B cell (primary cell): ENCODE results near the gene EXOC7. TPM values are rescaled to one million over a fixed set of nuclear protein-coding genes. Genes with fewer than 3 reads are reported as not detected.

Experiments
- ATAC-seq: fragments of 200-7000 bp; cut with Tn5 transposase; one replicate; pipeline ENCODE4 v1.10.0; 2021; ENCODE audit warnings: low read depth, mild to moderate bottlenecking, moderate number of reproducible peaks, moderate library complexity
- CTCF ChIA-PET: fragments of 350-600 bp; sonication (Branson Sonifier 250); formaldehyde crosslinking; loops from one replicate; lab custom pipeline; 2021; ENCODE audit warnings: antibody characterized with exemption, inconsistent platforms; lab: Charles Lee
- POLR2A ChIA-PET: fragments of 350-600 bp; sonication (Branson Sonifier 250); formaldehyde crosslinking; loops from one replicate; lab custom pipeline; 2021; ENCODE audit warnings: antibody characterized with exemption; lab: Charles Lee
- DNase-seq: peaks from one replicate; pipeline ENCODE4 v3.0.0; 2013
- H2AFZ ChIP-seq: 2 replicates; pipeline ENCODE4 v1.6.1; 2012; ENCODE audit warnings: mild to moderate bottlenecking, low read depth, low read length; ENCODE audit not compliant: insufficient read depth, poor library complexity, severe bottlenecking
- H3K27ac ChIP-seq, 2 donors: 1 replicate in 1 of 2; 2 replicates in 1 of 2; pipeline ENCODE4 v1.5.1; 2012 to 2013; ENCODE audit warnings: low read length in 2 of 2, mild to moderate bottlenecking in 2 of 2, moderate library complexity in 1 of 2
- H3K27me3 ChIP-seq, 4 experiments: fragments of 200-600 bp in 1 of 4; sonication (generic) in 1 of 4; replicated peaks in 1 of 4; 1 replicate in 2 of 4; 2 replicates in 2 of 4; pipeline versions ENCODE4 v1.6.1 to v1.7.0; 2013 to 2016; ENCODE audit warnings: low read length in 3 of 4, mild to moderate bottlenecking in 2 of 4, mixed read lengths in 1 of 4, moderate library complexity in 1 of 4; ENCODE audit not compliant: insufficient read depth in 4 of 4, control insufficient read depth in 3 of 4; ENCODE audit errors: control extremely low read depth in 1 of 4
- H3K36me3 ChIP-seq, 2 experiments: replicated peaks in 1 of 2; 1 replicate in 1 of 2; 2 replicates in 1 of 2; pipeline versions ENCODE4 v1.6.1 to v1.7.1; 2013; ENCODE audit warnings: low read length in 1 of 2; ENCODE audit not compliant: insufficient read depth in 2 of 2, control insufficient read depth in 1 of 2; ENCODE audit errors: control extremely low read depth in 1 of 2, extremely low read depth in 1 of 2
- H3K4me1 ChIP-seq, 2 donors: fragments of 200-600 bp in 1 of 2; sonication (generic) in 1 of 2; 1 replicate in 1 of 2; 2 replicates in 1 of 2; pipeline versions ENCODE4 v1.5.1 to v1.6.1; 2013 to 2017; ENCODE audit warnings: low read length in 2 of 2; ENCODE audit not compliant: control insufficient read depth in 2 of 2, insufficient read depth in 2 of 2
- H3K4me2 ChIP-seq: replicated peaks from 2 replicates; pipeline ENCODE3; 2012; ENCODE audit warnings: mild to moderate bottlenecking, low read depth, low read length; ENCODE audit not compliant: poor library complexity, severe bottlenecking
- H3K4me3 ChIP-seq, 5 experiments: fragments of 200-600 bp in 1 of 5; sonication (generic) in 1 of 5; 1 replicate in 3 of 5; 2 replicates in 2 of 5; pipeline versions ENCODE4 v1.5.1 to v1.7.0; 2011 to 2016; ENCODE audit warnings: low read length in 4 of 5, mild to moderate bottlenecking in 4 of 5, low read depth in 2 of 5, control low read depth in 1 of 5, moderate library complexity in 1 of 5; ENCODE audit not compliant: insufficient read depth in 1 of 5; ENCODE audit errors: control extremely low read depth in 1 of 5, extremely low read depth in 1 of 5
- H3K79me2 ChIP-seq: fragments of 200-600 bp; sonication (generic); one replicate; pipeline ENCODE4 v1.6.0; 2016; ENCODE audit warnings: low read length; ENCODE audit not compliant: control insufficient read depth, insufficient read depth
- H3K9ac ChIP-seq: fragments of 200-600 bp; sonication (generic); 2 replicates; pipeline ENCODE4 v1.6.1; 2017; ENCODE audit warnings: mild to moderate bottlenecking, low read length, moderate library complexity
- H3K9me3 ChIP-seq, 3 donors: one replicate each; pipeline versions ENCODE4 v1.6.1 to v1.7.1; 2013; ENCODE audit warnings: low read length in 2 of 3; ENCODE audit not compliant: control insufficient read depth in 2 of 3, insufficient read depth in 1 of 3; ENCODE audit errors: control extremely low read depth in 1 of 3
- H4K20me1 ChIP-seq: 2 replicates; pipeline ENCODE4 v1.6.0; 2012; ENCODE audit warnings: mild to moderate bottlenecking, low read length; ENCODE audit not compliant: insufficient read depth, control insufficient read depth, poor library complexity, severe bottlenecking
- H3K27ac Mint-ChIP-seq: one replicate; pipeline ENCODE4 v1.8.0; 2021; ENCODE audit warnings: mixed read lengths
- H3K27me3 Mint-ChIP-seq: one replicate; pipeline ENCODE4 v1.8.0; 2021; ENCODE audit warnings: mixed read lengths
- H3K4me1 Mint-ChIP-seq: one replicate; pipeline ENCODE4 v1.8.0; 2021; ENCODE audit warnings: mixed read lengths
- H3K4me3 Mint-ChIP-seq: one replicate; pipeline ENCODE4 v1.8.0; 2021; ENCODE audit warnings: mixed read lengths
- H3K9me3 Mint-ChIP-seq: one replicate; pipeline ENCODE4 v1.8.0; 2022; ENCODE audit warnings: mixed read lengths; ENCODE audit not compliant: insufficient read depth
- CTCF ChIP-seq: fragments of 200-600 bp; IDR thresholded peaks from one replicate; pipeline ENCODE4 v1.8.0; 2022; ENCODE audit warnings: antibody characterized with exemption, mild to moderate bottlenecking
- EZH2 ChIP-seq: IDR thresholded peaks from 2 replicates; pipeline ENCODE4 v1.6.1; 2012; ENCODE audit warnings: borderline replicate concordance, low read depth, mild to moderate bottlenecking, moderate library complexity, low read length; ENCODE audit not compliant: insufficient read depth, poor library complexity, severe bottlenecking
- WGBS: methylation state at CpG from one replicate; pipeline ENCODE4 v1.1.5; 2013; ENCODE audit warnings: missing lambda C conversion rate; ENCODE audit not compliant: insufficient coverage; 5-methylcytosine and 5-hydroxymethylcytosine counted together
- intact Hi-C: fragments of 100-400 bp; cut with micrococcal nuclease; formaldehyde crosslinking; loops from one replicate; pipeline ENCODE4 v1.10.0; 2022
- polyA plus RNA-seq: library from polyadenylated mRNA; depleted of rRNA; stranded (reverse); fragments of >200 nt; gene quantifications from 2 replicates; pipeline ENCODE4 v1.2.3, GENCODE V29; 2012
- total RNA-seq, 2 donors: library from RNA; stranded (reverse); fragments of 120-200 nt in 1 of 2; gene quantifications; 1 replicate in 1 of 2; 2 replicates in 1 of 2; pipeline versions ENCODE4 v1.2.3 to v1.2.4, GENCODE V29; 2013 to 2022

The EXOC7 gene
- total and polyA plus RNA-seq, 2 donors (not counting 1 experiment from before 2014, with no cell fraction given): 105 to 194 TPM

- Histone ChIP-seq H3K4me2 (no peak overlapping the region), H3K27ac (no peak overlapping the region), H3K9ac (no peak overlapping the region), H3K36me3 (peaks cover 13 to 78% of the 10 kb centered on the region in 2 experiments), H3K27me3 (no peaks in the 10 kb centered on the region), H2AFZ (no peak overlapping the region), H4K20me1 (peaks cover 9% of the 10 kb centered on the region), H3K4me1 (no peaks in the 10 kb centered on the region), H3K79me2 (peaks cover 3% of the 10 kb centered on the region), H3K9me3 (no peaks in the 10 kb centered on the region), H3K4me3 (no peak overlapping the region)
- WGBS: 100% methylated on average over 1 of the region's 3 CpGs
- ATAC-seq (no peak), DNase-seq (no peak)
- H3K27me3 Mint-ChIP-seq: no peaks in the 10 kb centered on the region
- TF ChIP-seq CTCF (no peak), EZH2 (no peak)
- H3K4me3 Mint-ChIP-seq: no peak overlapping the region
- POLR2A ChIA-PET: no interaction called here
- no peaks in the 10 kb centered on the region for H3K4me1 Mint-ChIP-seq
- CTCF ChIA-PET: interaction anchor here (1.7 kb wide), 1 partner anchor 43 kb away, joined by 4 read pairs; no protein-coding TSS in a partner anchor
- no peaks in the 10 kb centered on the region for H3K9me3 Mint-ChIP-seq
- H3K27ac Mint-ChIP-seq: no peak overlapping the region
- intact Hi-C loops: no loop called here
Observed at GRCh38 chr17:76056882-76057281, 46.7 kb downstream of the EXOC7 start.

- TF ChIP-seq EZH2: no peak
- no peak for TF ChIP-seq CTCF
- H3K4me1 ChIP-seq: no peaks in the 10 kb centered on the region
- no peak overlapping the region for H3K27ac Mint-ChIP-seq
- no peak overlapping the region for H3K9ac ChIP-seq
- H2AFZ ChIP-seq: no peak overlapping the region
- POLR2A ChIA-PET: no interaction called here
- H3K4me2 ChIP-seq: no peak overlapping the region
- H3K9me3 ChIP-seq: no peaks in the 10 kb centered on the region
- H3K79me2 ChIP-seq: peaks cover 7% of the 10 kb centered on the region
- WGBS: no CpG with 5 or more reads among the region's 4 CpGs
- intact Hi-C loops: no loop called here
- H3K4me3 ChIP-seq: no peak overlapping the region
- H3K36me3 ChIP-seq: peaks cover 21 to 80% of the 10 kb centered on the region in 2 experiments
- H3K4me3 Mint-ChIP-seq: no peak overlapping the region
- H3K4me1 Mint-ChIP-seq: no peaks in the 10 kb centered on the region
- H3K27me3 ChIP-seq: no peaks in the 10 kb centered on the region
- no peaks in the 10 kb centered on the region for H3K27me3 Mint-ChIP-seq
- CTCF ChIA-PET: interaction anchor here (1.4 kb wide), 1 partner anchor 67 kb away, joined by 3 read pairs; no protein-coding TSS in a partner anchor
- no peak overlapping the region for H3K27ac ChIP-seq
- ATAC-seq (no peak), DNase-seq (no peak)
- H3K9me3 Mint-ChIP-seq: no peaks in the 10 kb centered on the region
- H4K20me1 ChIP-seq: peaks cover 14% of the 10 kb centered on the region
Observed at GRCh38 chr17:76054112-76054476, 49.5 kb downstream of the EXOC7 start.
